Measurements from ENCODE around the gene IL21R. TPM values are rescaled to one million over a fixed set of nuclear protein-coding genes. Genes with fewer than 3 reads are reported as not detected.

IL21R gene
- total RNA-seq, 4 donors from 2014 or later: 0.08 to 1.2 (median 0.23) TPM

- Histone ChIP-seq H3K27me3 (no peaks in the 10 kb centered on the region), H3K36me3 (peaks cover 95% of the 10 kb centered on the region), H3K9me3 (no peaks in the 10 kb centered on the region), H3K4me3 (no peak overlapping the region), H3K4me1 (no peaks in the 10 kb centered on the region), H3K27ac (no peak overlapping the region)
- WGBS: 95% methylated on average over 9 of the region's 9 CpGs
- DNase-seq (ENCODE audit: low spot score in 2 of 2): no peak
- TF ChIP-seq POLR2AphosphoS5 (IDR thresholded peaks at IDR 0.05): no peak
These were observed 74.3 kb downstream of the IL21R start for GRCh38 chr16:27476240-27476639.

DNA sequence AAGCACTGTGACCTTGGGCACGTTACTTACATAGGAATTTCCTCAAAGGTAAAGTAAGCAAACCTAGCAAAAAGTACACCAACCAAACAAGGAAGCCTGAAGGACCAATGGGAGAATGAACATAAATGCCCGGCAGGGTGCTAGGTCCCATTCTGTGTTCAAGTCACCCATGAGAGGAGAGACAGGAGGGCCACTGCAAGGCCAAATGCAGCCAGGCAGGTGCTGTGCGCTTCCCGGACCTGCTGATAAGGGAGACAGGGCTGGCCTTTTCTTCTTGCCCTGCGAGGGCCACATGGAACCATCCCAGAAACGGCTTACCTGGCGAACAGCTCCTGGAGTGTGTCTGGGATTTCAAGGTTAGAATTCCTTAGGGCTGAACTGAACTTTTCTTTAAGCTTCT lies 78.8 kb downstream of the IL21R start:
- peaks cover 95% of the 10 kb centered on the region for H3K36me3 ChIP-seq
- WGBS: 92% methylated on average over 7 of the region's 7 CpGs
- no peaks in the 10 kb centered on the region for H3K4me1 ChIP-seq
- TF ChIP-seq CTCF (IDR thresholded peaks at IDR 0.05) (no peak), POLR2A (IDR thresholded peaks at IDR 0.05) (no peak), EP300 (IDR thresholded peaks at IDR 0.05) (no peak), POLR2AphosphoS5 (IDR thresholded peaks at IDR 0.05) (no peak)
- H3K27ac ChIP-seq: no peak overlapping the region
- no peaks in the 10 kb centered on the region for H3K27me3 ChIP-seq
- no peak overlapping the region for H3K4me3 ChIP-seq
- H3K9me3 ChIP-seq: no peaks in the 10 kb centered on the region
- no peak for DNase-seq (ENCODE audit: low spot score in 2 of 2)

- Histone ChIP-seq H3K27me3 (no peaks in the 10 kb centered on the region), H3K4me1 (no peaks in the 10 kb centered on the region), H3K27ac (no peak overlapping the region), H3K36me3 (peaks cover 95% of the 10 kb centered on the region), H3K4me3 (no peak overlapping the region), H3K9me3 (no peaks in the 10 kb centered on the region)
- DNase-seq (ENCODE audit: low spot score in 2 of 2): no peak
- 87% methylated on average over 10 of the region's 15 CpGs for WGBS
- TF ChIP-seq POLR2AphosphoS5 (IDR thresholded peaks at IDR 0.05) (no peak), POLR2A (IDR thresholded peaks at IDR 0.05) (no peak), EP300 (IDR thresholded peaks at IDR 0.05) (no peak), CTCF (IDR thresholded peaks at IDR 0.05) (no peak)
These were observed 79.4 kb downstream of the IL21R start for GRCh38 chr16:27481282-27481934.

DNA sequence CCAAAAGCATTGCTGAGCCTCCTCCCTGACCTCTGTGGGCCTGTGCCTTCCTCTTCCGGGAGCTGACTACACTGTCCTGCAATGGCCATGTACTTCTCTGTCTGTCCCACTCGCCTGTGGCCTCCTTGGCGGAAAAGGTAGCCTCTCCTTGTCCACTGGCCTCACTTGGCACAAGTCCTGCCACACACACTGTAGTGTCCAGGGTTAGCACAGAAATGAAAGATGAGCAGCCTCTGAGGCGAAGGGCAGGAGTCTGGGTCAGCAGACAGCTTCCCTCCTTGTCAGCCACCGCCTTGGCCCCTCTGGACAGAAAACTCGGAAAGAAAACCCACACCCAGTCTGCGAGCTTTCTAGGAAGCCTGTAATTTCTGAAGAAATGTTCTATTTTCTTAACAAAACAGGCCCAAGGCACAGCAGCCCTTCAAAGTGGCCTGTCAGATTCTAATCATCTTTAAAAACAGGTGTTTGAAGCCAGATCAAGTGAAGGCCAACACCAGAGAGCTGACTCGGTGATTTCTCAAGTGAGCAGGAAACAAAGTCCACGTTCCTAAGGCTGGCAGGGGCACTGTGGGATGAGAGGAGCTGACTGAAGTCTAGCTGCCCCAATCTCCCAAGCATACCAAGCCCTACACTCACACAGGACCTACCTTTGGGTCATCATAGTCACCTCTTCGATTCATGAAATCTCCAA lies 80.6 kb downstream of the IL21R start:
- Histone ChIP-seq H3K9me3 (no peaks in the 10 kb centered on the region), H3K27ac (no peak overlapping the region), H3K4me1 (no peaks in the 10 kb centered on the region), H3K36me3 (peaks cover 95% of the 10 kb centered on the region), H3K27me3 (no peaks in the 10 kb centered on the region), H3K4me3 (no peak overlapping the region)
- 93% methylated on average over 10 of the region's 10 CpGs for WGBS
- DNase-seq (ENCODE audit: low spot score in 2 of 2): no peak
- TF ChIP-seq CTCF (IDR thresholded peaks at IDR 0.05): no peak
- no peak for TF ChIP-seq POLR2AphosphoS5 (IDR thresholded peaks at IDR 0.05)
- no peak for TF ChIP-seq EP300 (IDR thresholded peaks at IDR 0.05)
- TF ChIP-seq POLR2A (IDR thresholded peaks at IDR 0.05): no peak

- DNase-seq (ENCODE audit: low spot score in 2 of 2): no peak
- 88% methylated on average over 5 of the region's 5 CpGs for WGBS
- Histone ChIP-seq H3K27me3 (no peaks in the 10 kb centered on the region), H3K4me3 (no peak overlapping the region), H3K4me1 (no peaks in the 10 kb centered on the region), H3K36me3 (peaks cover 95% of the 10 kb centered on the region), H3K27ac (no peak overlapping the region), H3K9me3 (no peaks in the 10 kb centered on the region)
- TF ChIP-seq CTCF (IDR thresholded peaks at IDR 0.05): no peak
- TF ChIP-seq POLR2AphosphoS5 (IDR thresholded peaks at IDR 0.05): no peak
- TF ChIP-seq POLR2A (IDR thresholded peaks at IDR 0.05): no peak
- TF ChIP-seq EP300 (IDR thresholded peaks at IDR 0.05): no peak
These were observed 81.1 kb downstream of the IL21R start for GRCh38 chr16:27483088-27483437.

Measured in suprapubic skin (tissue), 4 donors.